ENCODE measurements around the gene MAPK7.

The MAPK7 gene

GRCh38 chr17:19426631-19427030 is 48.3 kb downstream of the MAPK7 start:
- H3K4me3 ChIP-seq (replicated peaks; ENCODE audit: low read depth, low read length) = no peak overlapping the region
- DNase-seq (ENCODE audit: low read depth) = no peak
- no peak for TF ChIP-seq CTCF (IDR thresholded peaks at IDR 0.05; ENCODE audit: low read length, missing control alignments)

- TF ChIP-seq CTCF (IDR thresholded peaks at IDR 0.05; ENCODE audit: low read length, missing control alignments) = no peak
- no peak for DNase-seq (ENCODE audit: low read depth)
- H3K4me3 ChIP-seq (replicated peaks; ENCODE audit: low read depth, low read length) = no peak overlapping the region
Observed at GRCh38 chr17:19431691-19432090, 53.4 kb downstream of the MAPK7 start.
